ENCODE data around the gene PLEK.

DNA sequence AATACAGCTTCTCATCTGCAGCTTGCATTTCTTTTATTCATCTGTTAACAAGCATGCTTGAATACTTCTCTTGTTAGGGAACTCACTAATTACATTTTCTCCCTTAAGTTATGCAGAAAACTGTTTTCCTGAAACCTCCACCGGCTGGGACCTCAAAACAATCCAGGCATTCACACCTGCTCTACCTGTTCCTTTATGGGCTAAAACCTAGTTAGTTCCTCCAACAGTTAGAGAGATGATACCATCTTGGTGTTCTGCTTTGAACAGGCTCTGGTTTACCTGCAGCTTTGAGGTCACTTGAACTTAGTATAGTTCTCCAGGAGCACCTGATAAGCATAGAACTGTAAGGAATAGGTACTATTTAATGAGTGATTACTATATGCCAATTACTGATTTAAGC lies 6.1 kb downstream of the PLEK start:
- TF ChIP-seq, protein P1, sequence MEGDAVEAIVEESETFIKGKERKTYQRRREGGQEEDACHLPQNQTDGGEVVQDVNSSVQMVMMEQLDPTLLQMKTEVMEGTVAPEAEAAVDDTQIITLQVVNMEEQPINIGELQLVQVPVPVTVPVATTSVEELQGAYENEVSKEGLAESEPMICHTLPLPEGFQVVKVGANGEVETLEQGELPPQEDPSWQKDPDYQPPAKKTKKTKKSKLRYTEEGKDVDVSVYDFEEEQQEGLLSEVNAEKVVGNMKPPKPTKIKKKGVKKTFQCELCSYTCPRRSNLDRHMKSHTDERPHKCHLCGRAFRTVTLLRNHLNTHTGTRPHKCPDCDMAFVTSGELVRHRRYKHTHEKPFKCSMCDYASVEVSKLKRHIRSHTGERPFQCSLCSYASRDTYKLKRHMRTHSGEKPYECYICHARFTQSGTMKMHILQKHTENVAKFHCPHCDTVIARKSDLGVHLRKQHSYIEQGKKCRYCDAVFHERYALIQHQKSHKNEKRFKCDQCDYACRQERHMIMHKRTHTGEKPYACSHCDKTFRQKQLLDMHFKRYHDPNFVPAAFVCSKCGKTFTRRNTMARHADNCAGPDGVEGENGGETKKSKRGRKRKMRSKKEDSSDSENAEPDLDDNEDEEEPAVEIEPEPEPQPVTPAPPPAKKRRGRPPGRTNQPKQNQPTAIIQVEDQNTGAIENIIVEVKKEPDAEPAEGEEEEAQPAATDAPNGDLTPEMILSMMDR (IDR thresholded peaks at IDR 0.05; ENCODE audit: low read depth, low read length, missing input control), result no peak
- TF ChIP-seq JUND (IDR thresholded peaks at IDR 0.05) (no peak), TAF1 (conservative IDR thresholded peaks at IDR 0.05) (no peak), FOXA1 (IDR thresholded peaks at IDR 0.05) (no peak), GABPA (IDR thresholded peaks at IDR 0.05 in 1 of 2, conservative IDR thresholded peaks at IDR 0.05 in 1 of 2) (no peak)
